ENCODE results near the gene RYR3.

Gene RYR3

GRCh38 chr15:33737687-33738601, 427.2 kb downstream of the RYR3 start:
- Histone ChIP-seq H3K79me2 (ENCODE audit: insufficient read depth, low read depth) (no peaks in the 10 kb centered on the region), H3K9ac (no peak overlapping the region), H3K36me3 (ENCODE audit: insufficient read depth) (no peaks in the 10 kb centered on the region), H2AFZ (ENCODE audit: low read depth) (0 out of 2 replicates have a peak overlapping the region, but pooled peaks have one; percentile 15), H3K27ac (no peak overlapping the region), H3K4me1 (ENCODE audit: low read depth, poor library complexity, severe bottlenecking) (no peaks in the 10 kb centered on the region), H3K4me3 (IDR thresholded peaks at IDR 0.05; ENCODE audit: insufficient read depth, low read depth, low read length) (no peak overlapping the region), H4K20me1 (ENCODE audit: insufficient read depth) (no peaks in the 10 kb centered on the region), H3K27me3 (ENCODE audit: insufficient read depth, low read depth) (no peaks in the 10 kb centered on the region), H3K4me2 (no peak overlapping the region)
- TF ChIP-seq CTCF (conservative IDR thresholded peaks at IDR 0.05; ENCODE audit: low read depth, low read length): peak; percentile 93

DNA sequence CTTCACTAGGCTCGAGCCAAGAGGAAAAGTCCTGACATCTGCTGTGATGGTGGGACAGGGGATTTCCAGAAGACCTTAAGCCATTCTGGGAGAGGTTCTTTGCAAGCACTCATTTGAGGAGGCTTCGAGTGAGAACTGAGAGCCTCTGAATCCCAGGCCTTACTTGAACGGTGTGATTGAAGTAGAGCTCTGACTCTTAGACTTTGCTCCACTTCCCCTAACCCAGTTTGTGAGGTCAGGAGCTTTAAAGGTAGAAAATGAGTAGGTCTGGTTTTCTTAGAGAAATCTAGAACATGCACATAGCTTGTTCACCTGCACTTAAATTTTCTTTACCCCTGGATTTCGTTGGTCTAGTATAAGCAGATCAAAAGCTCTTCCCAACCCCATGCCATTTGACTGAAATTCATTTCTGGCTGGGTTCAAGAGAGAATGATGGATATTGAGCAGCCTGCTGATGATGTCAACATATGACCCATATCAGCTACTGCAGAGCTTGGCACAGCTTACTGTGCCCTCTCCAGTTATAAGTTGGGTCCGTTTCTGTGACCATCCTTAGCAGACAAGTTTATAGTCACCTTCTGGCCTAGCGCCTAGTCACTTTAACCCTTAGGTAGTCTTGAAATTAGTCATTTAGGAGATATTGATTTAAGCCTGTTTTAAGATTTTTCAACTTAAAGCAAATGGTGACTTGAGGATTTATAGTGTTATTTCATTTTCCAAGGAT, 428.3 kb downstream of the RYR3 start:
- no peak overlapping the region for H3K9ac ChIP-seq
- no peak overlapping the region for H3K4me2 ChIP-seq
- H3K36me3 ChIP-seq (ENCODE audit: insufficient read depth): no peaks in the 10 kb centered on the region
- no peaks in the 10 kb centered on the region for H3K27me3 ChIP-seq (ENCODE audit: insufficient read depth, low read depth)
- no peaks in the 10 kb centered on the region for H4K20me1 ChIP-seq (ENCODE audit: insufficient read depth)
- H3K4me3 ChIP-seq (IDR thresholded peaks at IDR 0.05; ENCODE audit: insufficient read depth, low read depth, low read length): no peak overlapping the region
- H3K4me1 ChIP-seq (ENCODE audit: low read depth, poor library complexity, severe bottlenecking): no peaks in the 10 kb centered on the region
- no peak for TF ChIP-seq CTCF (conservative IDR thresholded peaks at IDR 0.05; ENCODE audit: low read depth, low read length)
- H3K27ac ChIP-seq: no peak overlapping the region
- H3K79me2 ChIP-seq (ENCODE audit: insufficient read depth, low read depth): no peaks in the 10 kb centered on the region
- no peak overlapping the region for H2AFZ ChIP-seq (ENCODE audit: low read depth)

GRCh38 chr15:33742306-33742705, 431.5 kb downstream of the RYR3 start:
- TF ChIP-seq CTCF (conservative IDR thresholded peaks at IDR 0.05; ENCODE audit: low read depth, low read length): no peak
- Histone ChIP-seq H4K20me1 (ENCODE audit: insufficient read depth) (no peaks in the 10 kb centered on the region), H3K36me3 (ENCODE audit: insufficient read depth) (no peaks in the 10 kb centered on the region), H3K4me1 (ENCODE audit: low read depth, poor library complexity, severe bottlenecking) (no peaks in the 10 kb centered on the region), H3K27ac (no peak overlapping the region), H3K4me3 (IDR thresholded peaks at IDR 0.05; ENCODE audit: insufficient read depth, low read depth, low read length) (no peak overlapping the region), H2AFZ (ENCODE audit: low read depth) (no peak overlapping the region), H3K27me3 (ENCODE audit: insufficient read depth, low read depth) (no peaks in the 10 kb centered on the region), H3K9ac (no peak overlapping the region), H3K79me2 (ENCODE audit: insufficient read depth, low read depth) (no peaks in the 10 kb centered on the region), H3K4me2 (no peak overlapping the region)

DNA sequence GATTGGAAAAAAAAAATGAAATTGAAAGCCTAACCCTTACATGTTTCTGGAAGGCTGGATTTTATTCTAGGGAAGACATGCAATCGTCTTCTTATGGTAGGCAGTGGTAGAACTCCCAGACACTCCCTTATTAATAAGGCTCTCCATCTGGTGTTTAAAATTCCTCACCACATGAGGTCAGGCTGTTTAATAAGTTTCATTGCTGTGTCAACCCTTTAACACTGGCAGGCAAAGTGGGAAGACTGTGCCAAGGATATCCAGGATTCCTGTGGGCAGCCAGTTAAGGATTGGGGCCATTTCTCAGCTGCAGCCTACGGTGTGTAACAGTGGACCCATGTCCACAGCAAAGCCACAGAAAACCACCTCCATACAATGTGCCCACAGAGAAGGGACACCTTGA, 432.0 kb downstream of the RYR3 start:
- Histone ChIP-seq H3K36me3 (ENCODE audit: insufficient read depth) (no peaks in the 10 kb centered on the region), H3K4me2 (no peak overlapping the region), H3K4me3 (IDR thresholded peaks at IDR 0.05; ENCODE audit: insufficient read depth, low read depth, low read length) (no peak overlapping the region), H3K27me3 (ENCODE audit: insufficient read depth, low read depth) (no peaks in the 10 kb centered on the region), H4K20me1 (ENCODE audit: insufficient read depth) (no peaks in the 10 kb centered on the region), H3K27ac (no peak overlapping the region), H3K4me1 (ENCODE audit: low read depth, poor library complexity, severe bottlenecking) (no peaks in the 10 kb centered on the region), H3K9ac (no peak overlapping the region), H3K79me2 (ENCODE audit: insufficient read depth, low read depth) (no peaks in the 10 kb centered on the region), H2AFZ (ENCODE audit: low read depth) (no peak overlapping the region)
- TF ChIP-seq CTCF (conservative IDR thresholded peaks at IDR 0.05; ENCODE audit: low read depth, low read length): no peak
